Testis (tissue), 2 donors: ENCODE data around the gene SAE1.

Experiments
- POLR2A ChIP-seq: fragments of 450-650 bp; IDR thresholded peaks from one replicate; pipeline ENCODE4 v1.6.1; 2017; ENCODE audit warnings: antibody characterized with exemption, mild to moderate bottlenecking, moderate library complexity
- TF ChIP-seq, protein P1 (sequence below), 3 experiments: fragments of 450-650 bp in 2 of 3; fragments of 200-600 bp in 1 of 3; sonication (generic) in 1 of 3; IDR thresholded peaks; one replicate each; pipeline ENCODE4 v1.5.1; 2016 to 2019; ENCODE audit warnings: antibody characterized with exemption in 3 of 3, mild to moderate bottlenecking in 2 of 3, moderate library complexity in 1 of 3

DNA sequence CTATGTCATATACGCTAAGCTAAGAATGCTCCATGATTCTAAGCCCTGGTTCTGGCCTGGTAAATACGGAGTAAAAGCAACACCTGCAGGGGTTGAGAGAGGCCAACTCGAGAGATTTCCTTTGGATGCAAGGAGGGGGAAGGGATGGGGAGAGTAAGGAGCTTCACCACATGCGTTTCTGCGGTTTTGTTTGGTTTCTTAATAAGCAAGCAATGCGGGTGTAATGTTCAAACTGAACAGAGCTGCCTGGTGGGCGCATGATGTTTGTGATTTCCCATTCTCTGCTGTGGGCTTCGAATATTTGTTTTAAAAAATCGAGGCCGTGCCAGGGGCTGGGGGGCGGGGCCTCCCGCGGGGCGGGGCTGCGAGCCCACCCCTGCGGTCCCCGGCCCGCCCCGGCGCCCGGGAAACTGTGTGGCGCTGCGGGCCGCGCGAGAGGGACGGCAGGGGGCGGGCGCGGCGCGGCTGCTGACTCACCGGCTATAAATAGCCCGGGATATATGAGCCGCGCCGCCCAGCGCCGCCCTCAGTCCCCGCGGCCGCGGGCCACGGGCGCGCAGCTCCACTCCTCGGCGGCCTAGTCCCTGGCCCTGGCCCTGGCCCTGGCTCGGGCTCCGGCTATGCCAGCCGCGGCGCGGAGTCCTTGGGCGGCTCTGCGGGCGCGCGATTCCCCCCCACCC, 95.3 kb downstream of the SAE1 start:
- TF ChIP-seq, protein P1, sequence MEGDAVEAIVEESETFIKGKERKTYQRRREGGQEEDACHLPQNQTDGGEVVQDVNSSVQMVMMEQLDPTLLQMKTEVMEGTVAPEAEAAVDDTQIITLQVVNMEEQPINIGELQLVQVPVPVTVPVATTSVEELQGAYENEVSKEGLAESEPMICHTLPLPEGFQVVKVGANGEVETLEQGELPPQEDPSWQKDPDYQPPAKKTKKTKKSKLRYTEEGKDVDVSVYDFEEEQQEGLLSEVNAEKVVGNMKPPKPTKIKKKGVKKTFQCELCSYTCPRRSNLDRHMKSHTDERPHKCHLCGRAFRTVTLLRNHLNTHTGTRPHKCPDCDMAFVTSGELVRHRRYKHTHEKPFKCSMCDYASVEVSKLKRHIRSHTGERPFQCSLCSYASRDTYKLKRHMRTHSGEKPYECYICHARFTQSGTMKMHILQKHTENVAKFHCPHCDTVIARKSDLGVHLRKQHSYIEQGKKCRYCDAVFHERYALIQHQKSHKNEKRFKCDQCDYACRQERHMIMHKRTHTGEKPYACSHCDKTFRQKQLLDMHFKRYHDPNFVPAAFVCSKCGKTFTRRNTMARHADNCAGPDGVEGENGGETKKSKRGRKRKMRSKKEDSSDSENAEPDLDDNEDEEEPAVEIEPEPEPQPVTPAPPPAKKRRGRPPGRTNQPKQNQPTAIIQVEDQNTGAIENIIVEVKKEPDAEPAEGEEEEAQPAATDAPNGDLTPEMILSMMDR (IDR thresholded peaks at IDR 0.05) = peak in 2 of 3 experiments; percentile 37 to 76
- TF ChIP-seq POLR2A = peak; percentile 98
